ENCODE measurements around the gene RBM20.
"Not testable (repeated sequence)": the region's sequence is repeated elsewhere in the genome, so short reads cannot be mapped to it uniquely, and the experiment has no call there.

Gene RBM20

GRCh38 chr10:110643653-110644597, at the start of gene RBM20:
TSS of gene RBM20 (plus strand) at chr10:110644336. CDS start at chr10:110644455, 119 bp downstream.
- peak; percentile 33 for DNase-seq

GRCh38 chr10:110597476-110597875, 46.7 kb upstream of the RBM20 start:
- DNase-seq, result no peak
- in situ Hi-C loops (cut with HindIII; ENCODE audit: low pct_ligation_motif_present, low pct_unique_long_range_greater_than_20kb, low sequenced_read_pairs), result no loop called here

More at GRCh38 chr10:110643653-110644597, at the start of gene RBM20:
- in situ Hi-C loops (cut with HindIII; ENCODE audit: low pct_ligation_motif_present, low pct_unique_long_range_greater_than_20kb, low sequenced_read_pairs), result no loop called here

GRCh38 chr10:110600487-110601101, 43.5 kb upstream of the RBM20 start:
- peak; percentile 79 for DNase-seq
- in situ Hi-C loops (cut with HindIII; ENCODE audit: low pct_ligation_motif_present, low pct_unique_long_range_greater_than_20kb, low sequenced_read_pairs), result no loop called here

- no peak for DNase-seq
- in situ Hi-C loops (cut with HindIII; ENCODE audit: low pct_ligation_motif_present, low pct_unique_long_range_greater_than_20kb, low sequenced_read_pairs), result no loop called here
These were observed 42.6 kb upstream of the RBM20 start for GRCh38 chr10:110601581-110601980.

- DNase-seq, result no peak
- in situ Hi-C loops (cut with HindIII; ENCODE audit: low pct_ligation_motif_present, low pct_unique_long_range_greater_than_20kb, low sequenced_read_pairs), result no loop called here
These were observed 36.0 kb upstream of the RBM20 start for GRCh38 chr10:110608087-110608486.

GRCh38 chr10:110609605-110610004, 34.5 kb upstream of the RBM20 start:
- DNase-seq, result peak; percentile 22
- in situ Hi-C loops (cut with HindIII; ENCODE audit: low pct_ligation_motif_present, low pct_unique_long_range_greater_than_20kb, low sequenced_read_pairs), result no loop called here

GRCh38 chr10:110610308-110610774, 33.8 kb upstream of the RBM20 start:
- in situ Hi-C loops (cut with HindIII; ENCODE audit: low pct_ligation_motif_present, low pct_unique_long_range_greater_than_20kb, low sequenced_read_pairs), result no loop called here
- DNase-seq, result peak; percentile 62

- in situ Hi-C loops (cut with HindIII; ENCODE audit: low pct_ligation_motif_present, low pct_unique_long_range_greater_than_20kb, low sequenced_read_pairs); DNase-seq: not testable (repeated sequence)
These were observed 33.4 kb upstream of the RBM20 start for GRCh38 chr10:110610781-110611180.

GRCh38 chr10:110612087-110612486, 32.0 kb upstream of the RBM20 start:
- in situ Hi-C loops (cut with HindIII; ENCODE audit: low pct_ligation_motif_present, low pct_unique_long_range_greater_than_20kb, low sequenced_read_pairs), result no loop called here
- DNase-seq, result no peak

GRCh38 chr10:110612629-110613028, 31.5 kb upstream of the RBM20 start:
- DNase-seq, result no peak
- in situ Hi-C loops (cut with HindIII; ENCODE audit: low pct_ligation_motif_present, low pct_unique_long_range_greater_than_20kb, low sequenced_read_pairs), result no loop called here

GRCh38 chr10:110613341-110613995, 30.7 kb upstream of the RBM20 start:
- in situ Hi-C loops (cut with HindIII; ENCODE audit: low pct_ligation_motif_present, low pct_unique_long_range_greater_than_20kb, low sequenced_read_pairs), result no loop called here
- DNase-seq, result no peak

GRCh38 chr10:110613996-110614495, 30.1 kb upstream of the RBM20 start:
- in situ Hi-C loops (cut with HindIII; ENCODE audit: low pct_ligation_motif_present, low pct_unique_long_range_greater_than_20kb, low sequenced_read_pairs), result no loop called here
- DNase-seq, result no peak

GRCh38 chr10:110615057-110615747, 28.9 kb upstream of the RBM20 start:
- no peak for DNase-seq
- in situ Hi-C loops (cut with HindIII; ENCODE audit: low pct_ligation_motif_present, low pct_unique_long_range_greater_than_20kb, low sequenced_read_pairs), result no loop called here

GRCh38 chr10:110616493-110617033, 27.6 kb upstream of the RBM20 start:
- in situ Hi-C loops (cut with HindIII; ENCODE audit: low pct_ligation_motif_present, low pct_unique_long_range_greater_than_20kb, low sequenced_read_pairs), result no loop called here
- no peak for DNase-seq

GRCh38 chr10:110617425-110618229, 26.5 kb upstream of the RBM20 start:
- in situ Hi-C loops (cut with HindIII; ENCODE audit: low pct_ligation_motif_present, low pct_unique_long_range_greater_than_20kb, low sequenced_read_pairs), result no loop called here
- DNase-seq, result no peak

GRCh38 chr10:110618230-110618610, 25.9 kb upstream of the RBM20 start:
- in situ Hi-C loops (cut with HindIII; ENCODE audit: low pct_ligation_motif_present, low pct_unique_long_range_greater_than_20kb, low sequenced_read_pairs), result no loop called here
- DNase-seq, result no peak

Data from ACHN (cell line).